ENCODE measurements around the gene GP9.

Gene GP9

DNA sequence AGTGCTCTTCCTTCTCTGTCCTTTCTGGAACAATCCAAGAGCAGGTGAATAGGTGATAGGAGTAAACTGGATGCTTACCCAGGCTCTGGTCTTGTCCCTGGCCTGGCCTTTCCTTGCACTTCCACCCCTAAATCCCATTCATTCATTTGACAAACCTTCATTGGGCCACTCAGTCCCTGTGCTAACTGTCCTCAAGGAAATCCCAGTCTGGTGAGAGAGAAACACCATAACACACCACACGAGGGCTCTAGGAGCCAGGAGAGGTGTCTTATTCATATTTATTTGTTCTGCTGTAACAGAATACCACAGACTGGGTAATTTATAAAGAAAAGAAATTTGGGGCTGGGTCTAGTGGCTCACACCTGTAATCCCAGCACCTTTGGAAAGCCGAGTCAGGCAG, 36.7 kb upstream of the GP9 start:
- Histone ChIP-seq H3K27ac (no peak overlapping the region), H3K4me1 (ENCODE audit: control insufficient read depth in 1 of 2, insufficient read depth in 1 of 2, low read depth in 1 of 2, low read length in 1 of 2) (peaks cover 9 to 13% of the 10 kb centered on the region in 2 experiments), H3K9me3 (no peaks in the 10 kb centered on the region), H3K27me3 (peaks cover 34% of the 10 kb centered on the region), H3K36me3 (no peaks in the 10 kb centered on the region), H3K4me3 (ENCODE audit: low read depth in 1 of 2, low read length in 1 of 2) (no peak overlapping the region)
- no peak for TF ChIP-seq CTCF (IDR thresholded peaks at IDR 0.05)

GRCh38 chr3:129025108-129025507, 35.5 kb upstream of the GP9 start:
- TF ChIP-seq CTCF (IDR thresholded peaks at IDR 0.05), result no peak
- no peak overlapping the region for H3K4me3 ChIP-seq (ENCODE audit: low read depth in 1 of 2, low read length in 1 of 2)
- H3K27ac ChIP-seq, result no peak overlapping the region
- peaks cover 9 to 13% of the 10 kb centered on the region in 2 experiments for H3K4me1 ChIP-seq (ENCODE audit: control insufficient read depth in 1 of 2, insufficient read depth in 1 of 2, low read depth in 1 of 2, low read length in 1 of 2)
- H3K27me3 ChIP-seq, result peaks cover 34% of the 10 kb centered on the region
- no peaks in the 10 kb centered on the region for H3K36me3 ChIP-seq
- H3K9me3 ChIP-seq, result no peaks in the 10 kb centered on the region

GRCh38 chr3:129025691-129026435, 34.7 kb upstream of the GP9 start:
- H3K4me3 ChIP-seq (ENCODE audit: low read depth in 1 of 2, low read length in 1 of 2), result no peak overlapping the region
- H3K4me1 ChIP-seq (ENCODE audit: control insufficient read depth in 1 of 2, insufficient read depth in 1 of 2, low read depth in 1 of 2, low read length in 1 of 2), result peaks cover 9 to 13% of the 10 kb centered on the region in 2 experiments
- no peaks in the 10 kb centered on the region for H3K36me3 ChIP-seq
- no peak for TF ChIP-seq CTCF (IDR thresholded peaks at IDR 0.05)
- peaks cover 34% of the 10 kb centered on the region for H3K27me3 ChIP-seq
- no peaks in the 10 kb centered on the region for H3K9me3 ChIP-seq
- no peak overlapping the region for H3K27ac ChIP-seq

- peak overlapping the region; percentile 41 for H3K27ac ChIP-seq
Measured at GRCh38 chr3:129026728-129027543, 33.6 kb upstream of the GP9 start.

DNA sequence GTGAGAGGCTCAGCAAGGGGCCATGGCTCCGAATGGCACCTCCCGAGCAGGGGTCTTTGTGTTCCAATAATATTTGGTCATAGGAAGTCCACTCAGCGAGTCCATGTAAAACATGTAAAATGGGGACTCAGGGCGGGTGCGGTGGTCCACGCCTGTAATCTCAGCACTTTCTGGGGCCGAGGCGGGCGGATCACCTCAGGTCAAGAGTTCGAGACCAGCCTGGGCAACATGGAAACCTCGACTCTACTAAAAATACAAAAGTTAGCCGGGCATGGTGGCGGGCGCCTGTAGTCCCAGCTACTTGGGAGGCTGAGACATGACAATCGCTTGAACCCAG, 33.1 kb upstream of the GP9 start:
- Histone ChIP-seq H3K9me3 (no peaks in the 10 kb centered on the region), H3K36me3 (no peaks in the 10 kb centered on the region), H3K27ac (peak overlapping the region; percentile 41), H3K4me1 (ENCODE audit: control insufficient read depth in 1 of 2, insufficient read depth in 1 of 2, low read depth in 1 of 2, low read length in 1 of 2) (peaks cover 9 to 13% of the 10 kb centered on the region in 2 experiments), H3K27me3 (peaks cover 34% of the 10 kb centered on the region), H3K4me3 (ENCODE audit: low read depth in 1 of 2, low read length in 1 of 2) (peak overlapping the region; percentile 30 to 61)
- no peak for TF ChIP-seq CTCF (IDR thresholded peaks at IDR 0.05)

More at GRCh38 chr3:129026728-129027543, 33.6 kb upstream of the GP9 start:
- H3K27me3 ChIP-seq, result peaks cover 34% of the 10 kb centered on the region
- H3K9me3 ChIP-seq, result no peaks in the 10 kb centered on the region
- peaks cover 9 to 13% of the 10 kb centered on the region in 2 experiments for H3K4me1 ChIP-seq (ENCODE audit: control insufficient read depth in 1 of 2, insufficient read depth in 1 of 2, low read depth in 1 of 2, low read length in 1 of 2)
- H3K4me3 ChIP-seq (ENCODE audit: low read depth in 1 of 2, low read length in 1 of 2), result peak overlapping the region; percentile 30 to 61
- TF ChIP-seq CTCF (IDR thresholded peaks at IDR 0.05), result peak; percentile 92
- no peaks in the 10 kb centered on the region for H3K36me3 ChIP-seq
